Peyer's patch (tissue), 4 donors: ENCODE measurements around the gene PACSIN1.

Experiments
- POLR2A ChIP-seq, 2 donors: fragments of 450-650 bp; IDR thresholded peaks; one replicate each; pipeline ENCODE4 v1.5.1; 2017; ENCODE audit warnings: antibody characterized with exemption in 2 of 2, mild to moderate bottlenecking in 2 of 2, moderate library complexity in 2 of 2
- TF ChIP-seq, protein P1 (sequence below), 6 experiments: fragments of 450-650 bp in 4 of 6; fragments of 200-600 bp in 2 of 6; sonication (generic) in 1 of 6; IDR thresholded peaks; one replicate each; pipeline ENCODE4 v1.5.1; 2017 to 2019; ENCODE audit warnings: antibody characterized with exemption in 6 of 6, mild to moderate bottlenecking in 3 of 6, moderate library complexity in 1 of 6

DNA sequence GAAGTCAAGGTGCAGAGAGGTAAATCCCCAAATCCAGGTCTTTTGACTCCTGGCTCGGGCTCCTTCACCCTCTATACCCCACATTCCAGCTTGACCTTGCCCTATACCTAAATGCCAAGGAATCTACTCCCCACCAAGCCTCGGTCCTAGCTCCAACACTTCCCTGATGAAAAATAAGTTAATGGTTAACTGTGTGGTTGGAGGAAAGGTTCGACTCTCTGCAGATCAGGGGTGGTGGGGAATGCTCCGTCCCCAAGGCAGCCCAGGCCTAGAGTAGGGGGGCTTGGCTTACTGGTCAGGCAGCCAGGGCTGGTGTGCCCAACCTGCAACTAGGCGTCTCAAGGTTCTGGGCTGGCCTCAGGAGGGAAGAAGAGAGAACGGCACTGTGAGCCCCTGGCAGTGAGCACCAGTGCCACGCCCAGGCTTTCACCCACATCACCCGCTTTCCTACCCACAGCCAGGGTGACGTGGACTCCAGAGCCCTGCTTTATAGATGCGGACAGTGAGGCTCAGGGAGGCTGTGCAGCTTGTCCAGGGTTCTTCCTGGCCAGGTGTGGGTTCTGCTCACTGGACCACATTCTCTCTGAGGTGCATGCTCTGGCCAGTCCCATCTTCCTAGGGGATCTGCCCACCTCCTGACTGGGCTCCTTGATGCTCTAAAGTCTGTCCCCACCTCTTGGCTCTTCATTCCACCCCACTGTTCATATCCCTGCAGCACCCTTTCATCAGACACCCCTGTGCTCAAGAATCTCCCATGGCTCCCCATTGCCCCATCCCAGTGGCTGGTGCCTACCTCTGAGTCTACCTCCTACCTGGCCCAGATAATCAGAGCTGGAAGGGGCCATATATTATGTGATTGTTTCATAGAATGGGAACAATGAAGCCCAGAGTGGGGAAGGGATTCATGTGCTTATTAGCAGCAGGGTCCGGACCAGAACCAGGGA lies 82.1 kb downstream of the PACSIN1 start:
- TF ChIP-seq, protein P1, sequence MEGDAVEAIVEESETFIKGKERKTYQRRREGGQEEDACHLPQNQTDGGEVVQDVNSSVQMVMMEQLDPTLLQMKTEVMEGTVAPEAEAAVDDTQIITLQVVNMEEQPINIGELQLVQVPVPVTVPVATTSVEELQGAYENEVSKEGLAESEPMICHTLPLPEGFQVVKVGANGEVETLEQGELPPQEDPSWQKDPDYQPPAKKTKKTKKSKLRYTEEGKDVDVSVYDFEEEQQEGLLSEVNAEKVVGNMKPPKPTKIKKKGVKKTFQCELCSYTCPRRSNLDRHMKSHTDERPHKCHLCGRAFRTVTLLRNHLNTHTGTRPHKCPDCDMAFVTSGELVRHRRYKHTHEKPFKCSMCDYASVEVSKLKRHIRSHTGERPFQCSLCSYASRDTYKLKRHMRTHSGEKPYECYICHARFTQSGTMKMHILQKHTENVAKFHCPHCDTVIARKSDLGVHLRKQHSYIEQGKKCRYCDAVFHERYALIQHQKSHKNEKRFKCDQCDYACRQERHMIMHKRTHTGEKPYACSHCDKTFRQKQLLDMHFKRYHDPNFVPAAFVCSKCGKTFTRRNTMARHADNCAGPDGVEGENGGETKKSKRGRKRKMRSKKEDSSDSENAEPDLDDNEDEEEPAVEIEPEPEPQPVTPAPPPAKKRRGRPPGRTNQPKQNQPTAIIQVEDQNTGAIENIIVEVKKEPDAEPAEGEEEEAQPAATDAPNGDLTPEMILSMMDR (IDR thresholded peaks at IDR 0.05): no peak
- TF ChIP-seq POLR2A (IDR thresholded peaks at IDR 0.05): no peak
